HS-27A (cell line): ENCODE measurements around the gene C4orf54.

Experiments
- DNase-seq: peaks from one replicate; pipeline ENCODE4 v3.0.0-alpha.2; 2012; ENCODE audit warnings: low read depth, missing footprints

Gene C4orf54

GRCh38 chr4:99617374-99617773 is 40.3 kb downstream of the C4orf54 start:
- no peak for DNase-seq

DNA sequence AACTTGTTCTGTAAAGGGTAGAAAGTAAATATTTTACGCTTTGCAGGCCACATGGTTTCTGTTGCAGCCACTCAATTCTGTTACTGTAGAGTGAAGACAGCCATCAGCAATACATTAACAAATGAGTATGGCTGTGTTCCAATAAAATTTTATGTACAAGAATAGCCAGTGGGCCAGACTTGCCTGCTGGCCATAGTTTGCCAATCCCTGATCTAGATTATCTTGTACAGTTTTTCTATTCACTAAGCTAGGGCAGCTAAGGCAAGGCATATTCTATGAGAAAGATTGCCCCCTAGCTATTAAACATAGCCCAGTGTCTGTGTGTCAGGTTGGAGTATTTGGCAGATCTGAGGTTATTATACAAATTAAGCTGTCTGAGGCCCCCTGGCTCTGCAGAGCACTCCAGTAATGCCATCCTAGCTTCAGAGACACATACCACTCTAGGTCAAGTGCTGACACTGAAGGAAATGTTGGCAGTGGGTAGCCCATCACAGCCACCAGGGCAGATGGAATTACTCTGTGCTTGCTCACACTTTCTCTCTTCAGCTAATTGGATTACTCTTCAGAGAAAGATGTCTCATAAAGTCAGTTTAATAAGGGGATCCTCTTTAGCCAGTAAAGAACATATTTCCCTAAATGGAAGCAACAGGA is 42.3 kb downstream of the C4orf54 start:
- DNase-seq: no peak

GRCh38 chr4:99614491-99614890 is 43.1 kb downstream of the C4orf54 start:
- DNase-seq: no peak

DNA sequence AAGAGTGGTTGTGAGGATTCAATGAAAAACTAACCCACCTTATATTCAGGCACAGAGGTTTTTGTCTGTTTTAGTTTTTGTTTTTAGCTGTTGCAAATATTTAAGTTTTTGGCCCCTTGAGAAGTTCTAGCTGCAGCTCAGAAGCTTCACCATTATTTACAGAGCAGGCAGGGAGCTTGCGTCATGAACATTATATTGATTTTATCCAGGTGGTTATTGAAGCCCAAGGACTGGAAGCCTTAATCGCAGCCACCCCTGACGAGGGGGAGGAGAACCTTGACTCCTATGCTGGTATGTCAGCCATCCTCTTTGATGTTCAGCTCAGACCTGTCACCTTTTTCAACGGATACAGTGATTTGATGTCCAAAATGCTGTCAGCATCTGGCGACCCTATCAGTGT is 44.9 kb downstream of the C4orf54 start:
- DNase-seq: no peak

GRCh38 chr4:99612281-99612680 is 45.3 kb downstream of the C4orf54 start:
- DNase-seq: no peak

- no peak for DNase-seq
Observed at GRCh38 chr4:99610605-99611175, 46.9 kb downstream of the C4orf54 start.

DNA sequence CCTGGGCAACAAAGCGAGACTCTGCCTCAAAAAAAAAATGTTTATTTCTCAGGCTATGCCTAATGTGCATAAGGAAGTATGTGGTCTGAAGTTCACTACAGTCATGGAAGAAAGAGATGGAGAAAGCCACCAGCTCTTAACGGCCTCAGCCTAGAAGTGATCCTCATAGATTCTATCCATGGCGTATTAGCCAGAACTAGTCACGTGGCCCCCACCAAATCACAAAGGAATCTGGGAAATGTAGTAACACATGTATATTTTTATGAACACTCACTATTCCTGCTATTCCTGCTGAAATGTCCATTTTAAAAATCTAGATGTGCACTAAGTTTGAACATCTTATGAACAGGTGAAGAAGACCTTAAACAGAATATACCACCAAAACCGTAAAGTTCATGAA is 49.2 kb downstream of the C4orf54 start:
- no peak for DNase-seq
